HG03060 (cell line): ENCODE data around the gene HOXA6.

Experiments used
- ATAC-seq: cut with Tn5 transposase; IDR thresholded peaks from one replicate; pipeline ENCODE4 v1.9.1; 2021; ENCODE audit warnings: low read depth, moderate number of reproducible peaks; ENCODE audit not compliant: unreplicated experiment

Gene HOXA6

DNA sequence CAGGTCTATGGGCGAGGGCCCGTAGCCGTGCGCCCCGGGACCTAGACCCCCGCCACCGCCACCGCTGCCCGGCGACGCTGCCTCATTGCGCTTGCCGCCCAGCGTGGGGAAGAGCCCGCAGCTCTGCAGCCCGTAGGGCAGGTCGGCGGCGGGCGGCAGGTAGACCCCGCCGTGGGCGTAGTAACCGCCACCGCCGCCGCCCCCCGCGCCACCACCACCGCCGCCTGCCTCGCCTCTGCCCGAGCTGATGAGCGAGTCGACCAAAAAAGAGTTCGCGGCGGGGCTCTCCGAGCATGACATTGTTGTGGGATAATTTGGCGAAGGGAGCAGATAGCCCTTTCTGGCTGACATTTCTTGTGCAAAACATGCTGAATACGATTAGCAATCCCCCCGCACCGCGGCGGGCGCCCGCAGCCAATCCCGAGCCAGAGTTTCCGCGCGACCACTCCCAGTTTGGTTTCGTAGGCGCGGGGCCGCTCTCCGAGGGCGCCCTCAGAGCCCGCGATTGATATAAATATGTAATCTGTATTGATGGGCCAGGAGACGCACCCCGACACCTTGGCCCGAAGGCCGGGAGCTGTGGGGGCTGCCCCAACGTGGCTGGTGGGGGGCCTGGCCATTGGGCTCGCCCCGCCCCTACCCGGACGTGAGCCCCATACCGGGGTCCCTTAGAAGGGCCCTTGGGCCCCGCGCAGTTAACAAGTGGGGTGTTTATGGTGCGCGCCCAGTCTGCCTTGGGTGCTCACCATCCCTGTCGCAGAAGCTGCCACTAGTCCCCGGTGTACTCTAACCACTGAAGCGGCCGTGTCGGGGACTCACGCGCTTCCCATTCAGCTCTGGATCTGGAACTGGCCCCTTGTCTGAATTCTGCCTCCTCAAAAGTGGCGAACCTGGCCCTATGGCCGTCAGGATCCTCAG is 26.6 kb upstream of the HOXA6 start, which contains the start of gene HOXA10:
Gene HOXA10, minus strand, starts transcription at position 365 of the 918 bp plus-strand sequence. Its CDS starts 14 bp downstream, at position 351.
- no peak for ATAC-seq

GRCh38 chr7:27173511-27173955 is 26.0 kb upstream of the HOXA6 start:
- no peak for ATAC-seq

DNA sequence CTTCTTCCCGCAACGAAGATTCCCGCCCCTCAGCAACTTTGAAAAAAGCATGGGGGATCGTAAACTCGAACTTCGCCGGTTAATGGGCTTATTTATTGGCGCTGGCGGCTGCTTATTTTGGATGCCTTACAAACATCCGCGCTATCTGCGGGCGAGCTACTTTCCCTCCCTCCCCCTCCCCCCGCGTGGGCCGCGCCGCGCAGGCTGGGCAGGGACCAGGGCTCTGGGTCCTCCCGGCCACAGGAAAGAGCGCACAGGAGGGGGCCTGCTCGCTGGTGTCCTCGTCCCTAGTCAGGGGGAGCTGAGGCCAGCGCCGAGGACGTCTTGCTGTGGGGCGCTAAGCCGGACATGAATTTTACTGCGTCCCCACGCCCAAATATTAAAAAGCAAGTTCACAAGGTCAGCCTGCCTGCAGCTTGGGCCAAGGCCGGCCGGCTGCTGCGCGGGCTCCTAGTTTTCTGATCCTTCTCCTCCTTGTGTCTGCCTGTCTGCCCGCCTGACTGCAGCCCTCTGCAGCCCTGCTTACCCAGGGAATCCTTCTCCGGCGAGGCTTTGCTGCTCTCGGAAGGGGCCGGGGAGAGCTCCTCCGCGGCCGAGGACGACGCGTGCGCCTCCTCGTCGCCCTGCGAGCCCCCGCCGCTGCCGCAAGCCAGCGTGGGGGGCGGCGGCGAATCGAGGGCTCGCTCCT is 25.4 kb upstream of the HOXA6 start:
- ATAC-seq = no peak

GRCh38 chr7:27172315-27172774 is 24.8 kb upstream of the HOXA6 start:
- no peak for ATAC-seq

- ATAC-seq = no peak
Measured at GRCh38 chr7:27171637-27172314, 24.2 kb upstream of the HOXA6 start.

DNA sequence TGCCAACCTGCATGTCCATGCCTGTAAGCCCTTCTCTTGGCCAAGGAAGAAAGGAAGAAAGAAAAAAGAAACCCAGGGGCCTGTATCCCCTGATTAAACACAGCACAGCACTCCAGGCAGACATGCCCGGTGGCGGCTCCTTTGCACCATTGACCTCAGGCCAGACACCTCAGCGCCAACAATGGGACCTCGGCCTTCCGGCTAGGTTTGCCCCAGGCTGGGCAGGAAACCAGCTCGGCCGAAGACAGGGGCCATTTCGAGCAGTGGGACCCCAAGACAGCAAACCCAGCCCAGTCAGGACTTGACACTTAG is 23.7 kb upstream of the HOXA6 start:
- ATAC-seq = no peak

DNA sequence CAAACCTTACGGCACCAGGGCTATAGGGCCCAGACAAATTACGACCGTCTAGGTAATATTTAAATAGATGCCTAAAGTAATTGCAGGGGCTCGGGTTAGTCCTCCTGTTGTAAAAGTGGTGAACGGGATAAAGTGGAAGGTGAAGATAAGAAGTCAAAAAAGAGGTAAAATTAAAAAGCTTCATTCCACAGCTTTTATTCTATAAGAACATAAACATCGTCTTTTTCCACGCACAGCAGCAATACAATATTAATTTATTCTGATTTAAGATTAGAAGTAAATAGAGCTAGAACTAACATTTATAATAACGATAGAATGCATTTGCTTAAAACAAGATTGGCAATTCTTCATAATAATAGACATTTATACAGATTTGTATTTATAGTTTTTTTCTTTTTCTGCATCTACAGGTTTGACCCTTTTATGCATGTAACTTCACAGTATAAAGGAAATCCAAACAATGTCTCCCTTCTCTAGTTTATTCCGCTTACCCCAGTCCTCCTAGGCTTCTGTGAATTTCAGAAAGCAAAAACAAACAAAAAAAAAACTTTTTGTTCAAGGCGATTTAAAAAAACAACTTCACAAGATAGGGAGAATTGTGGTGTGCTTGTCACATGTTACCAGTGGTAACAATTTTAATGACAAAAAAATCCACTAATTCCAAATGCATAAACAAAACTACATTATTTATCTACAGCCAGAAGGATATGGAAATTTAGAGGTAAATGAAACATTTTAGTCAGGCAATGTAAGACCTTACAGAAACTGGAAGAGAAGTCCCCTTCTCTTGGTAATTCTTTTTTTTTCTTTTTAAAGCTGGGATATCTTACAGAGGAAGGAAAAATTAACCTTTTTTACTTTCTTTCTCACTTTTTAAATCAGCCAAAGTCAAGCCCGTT is 23.1 kb upstream of the HOXA6 start:
- no peak for ATAC-seq

GRCh38 chr7:27169658-27170425 is 22.3 kb upstream of the HOXA6 start:
- no peak for ATAC-seq

- ATAC-seq = no peak
Measured at GRCh38 chr7:27168265-27168947, 20.8 kb upstream of the HOXA6 start.

DNA sequence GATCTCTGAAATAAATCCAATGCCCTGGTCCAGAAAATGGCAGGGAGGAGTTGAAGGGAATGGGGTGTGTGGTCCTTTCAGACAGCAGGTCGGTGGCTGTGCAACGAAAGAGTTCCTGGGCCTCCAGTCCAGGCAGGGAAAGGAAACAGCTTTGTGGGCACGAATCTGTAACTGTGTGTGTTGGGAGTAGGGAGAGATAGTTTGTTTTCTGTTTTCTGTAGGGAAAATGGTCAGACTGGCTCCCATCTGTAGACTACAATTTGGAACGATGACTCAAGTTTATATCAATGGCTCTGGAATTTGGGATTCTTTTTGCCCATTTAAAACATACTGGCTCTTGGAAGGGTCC is 20.3 kb upstream of the HOXA6 start:
- ATAC-seq = no peak

- ATAC-seq = no peak
Measured at GRCh38 chr7:27166531-27167505, 19.2 kb upstream of the HOXA6 start.

DNA sequence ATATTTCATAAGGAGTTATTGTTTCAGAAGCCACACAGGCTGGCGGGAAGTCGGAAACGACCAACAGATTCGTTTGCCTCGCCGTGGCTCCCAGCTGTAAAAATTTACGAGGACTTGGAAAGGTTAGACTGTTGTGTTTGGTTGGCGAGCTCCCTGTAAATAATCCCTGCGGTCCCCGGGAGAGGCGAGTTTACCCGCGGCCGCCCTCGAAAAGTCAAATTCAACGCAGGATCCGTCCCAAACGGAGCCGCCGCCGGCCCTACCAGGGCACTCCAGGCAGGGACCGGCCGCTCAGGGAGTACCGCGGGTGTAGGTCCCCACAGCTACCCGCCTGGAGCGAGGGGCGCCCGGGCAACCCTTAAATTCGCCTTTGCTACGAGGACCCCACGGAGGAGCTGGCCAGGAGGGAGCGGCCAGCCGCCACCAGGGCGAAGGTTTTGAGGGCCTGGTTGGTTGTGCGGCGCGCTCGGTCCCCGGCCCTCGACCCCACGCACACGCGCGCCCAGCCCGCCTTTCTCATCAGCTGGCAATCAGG is 18.5 kb upstream of the HOXA6 start:
- no peak for ATAC-seq

GRCh38 chr7:27165089-27165995 is 17.8 kb upstream of the HOXA6 start, which contains the start of gene HOXA9:
TSS of gene HOXA9 (minus strand) at chr7:27165537. CDS start at chr7:27165457, 80 bp downstream.
- ATAC-seq = no peak

- no peak for ATAC-seq
Measured at GRCh38 chr7:27164367-27165088, 17.0 kb upstream of the HOXA6 start.

- ATAC-seq = no peak
Measured at GRCh38 chr7:27164045-27164366, 16.4 kb upstream of the HOXA6 start.
